ENCODE results near the gene BTBD17. TPM values are rescaled to one million over a fixed set of nuclear protein-coding genes. Genes with fewer than 3 reads are reported as not detected.
"Not testable (repeated sequence)": the region's sequence is repeated elsewhere in the genome, so short reads cannot be mapped to it uniquely, and the experiment has no call there.

BTBD17 gene
- polyA plus RNA-seq (2011; rRNA removed) (not detected in 2 replicates), polyA minus RNA-seq (2011; rRNA and poly(A)+ RNA removed) (not detected in 2 replicates)

GRCh38 chr17:74361230-74362068 is at the start of gene BTBD17:
BTBD17 (minus strand) TSS chr17:74361868; CDS start chr17:74361819, 49 bp downstream.
- no peak for DNase-seq (ENCODE audit: low read depth, low spot score)
- Histone ChIP-seq H3K27me3 (ENCODE audit: control insufficient read depth, insufficient read depth, low read length) (peaks cover 18% of the 10 kb centered on the region), H3K4me3 (ENCODE audit: low read depth, low read length) (no peak within 1 kb of the TSS), H3K27ac (ENCODE audit: low read depth, low read length) (no peak within 1 kb of the TSS), H3K9me3 (ENCODE audit: control insufficient read depth, insufficient read depth, low read length) (no peaks in the 10 kb centered on the region)
- TF ChIP-seq CTCF (IDR thresholded peaks at IDR 0.05; ENCODE audit: low read depth, low read length) = peak; percentile 30
- CTCF ChIA-PET = no interaction called here
- POLR2A ChIA-PET = no interaction called here

GRCh38 chr17:74410001-74410443 is 48.4 kb upstream of the BTBD17 start:
- TF ChIP-seq CTCF (IDR thresholded peaks at IDR 0.05; ENCODE audit: low read depth, low read length) = no peak
- CTCF ChIA-PET = no interaction called here
- Histone ChIP-seq H3K27ac (ENCODE audit: low read depth, low read length) (no peak overlapping the region), H3K9me3 (ENCODE audit: control insufficient read depth, insufficient read depth, low read length) (peaks cover 8% of the 10 kb centered on the region), H3K4me3 (ENCODE audit: low read depth, low read length) (no peak overlapping the region), H3K27me3 (ENCODE audit: control insufficient read depth, insufficient read depth, low read length) (no peaks in the 10 kb centered on the region)
- POLR2A ChIA-PET = no interaction called here
- no peak for DNase-seq (ENCODE audit: low read depth, low spot score)

GRCh38 chr17:74408815-74409214 is 47.1 kb upstream of the BTBD17 start:
- no peaks in the 10 kb centered on the region for H3K27me3 ChIP-seq (ENCODE audit: control insufficient read depth, insufficient read depth, low read length)
- ChIA-PET POLR2A (no interaction called here), CTCF (no interaction called here)
- no peak for DNase-seq (ENCODE audit: low read depth, low spot score)
- H3K4me3 ChIP-seq (ENCODE audit: low read depth, low read length) = no peak overlapping the region
- H3K9me3 ChIP-seq (ENCODE audit: control insufficient read depth, insufficient read depth, low read length) = peaks cover 5% of the 10 kb centered on the region; the same call in 1 of the 2 replicates
- no peak for TF ChIP-seq CTCF (IDR thresholded peaks at IDR 0.05; ENCODE audit: low read depth, low read length)
- H3K27ac ChIP-seq (ENCODE audit: low read depth, low read length) = no peak overlapping the region

- H3K9me3 ChIP-seq (ENCODE audit: control insufficient read depth, insufficient read depth, low read length) = peaks cover 9% of the 10 kb centered on the region; the same call in 1 of the 2 replicates
- H3K27ac ChIP-seq (ENCODE audit: low read depth, low read length) = no peak overlapping the region
- CTCF ChIA-PET = no interaction called here
- DNase-seq (ENCODE audit: low read depth, low spot score) = no peak
- H3K27me3 ChIP-seq (ENCODE audit: control insufficient read depth, insufficient read depth, low read length) = no peaks in the 10 kb centered on the region
- POLR2A ChIA-PET = interaction anchor here (0.6 kb wide), 1 partner anchor 127 kb away, joined by 8 read pairs; no protein-coding TSS in a partner anchor
- no peak overlapping the region for H3K4me3 ChIP-seq (ENCODE audit: low read depth, low read length)
- TF ChIP-seq CTCF (IDR thresholded peaks at IDR 0.05; ENCODE audit: low read depth, low read length) = no peak
Observed at GRCh38 chr17:74408262-74408661, 46.6 kb upstream of the BTBD17 start.

- no peak for DNase-seq (ENCODE audit: low read depth, low spot score)
Observed at GRCh38 chr17:74407384-74407783, 45.7 kb upstream of the BTBD17 start.

GRCh38 chr17:74405311-74405710 is 43.6 kb upstream of the BTBD17 start:
- POLR2A ChIA-PET; CTCF ChIA-PET; H3K27ac ChIP-seq (ENCODE audit: low read depth, low read length); DNase-seq (ENCODE audit: low read depth, low spot score); H3K9me3 ChIP-seq (ENCODE audit: control insufficient read depth, insufficient read depth, low read length); H3K27me3 ChIP-seq (ENCODE audit: control insufficient read depth, insufficient read depth, low read length); H3K4me3 ChIP-seq (ENCODE audit: low read depth, low read length): not testable (repeated sequence)

More at GRCh38 chr17:74407384-74407783, 45.7 kb upstream of the BTBD17 start:
- Histone ChIP-seq H3K27me3 (ENCODE audit: control insufficient read depth, insufficient read depth, low read length) (no peaks in the 10 kb centered on the region), H3K9me3 (ENCODE audit: control insufficient read depth, insufficient read depth, low read length) (peaks cover 4% of the 10 kb centered on the region; the same call in 1 of the 2 replicates), H3K4me3 (ENCODE audit: low read depth, low read length) (no peak overlapping the region), H3K27ac (ENCODE audit: low read depth, low read length) (no peak overlapping the region)
- no peak for TF ChIP-seq CTCF (IDR thresholded peaks at IDR 0.05; ENCODE audit: low read depth, low read length)
- ChIA-PET CTCF (no interaction called here), POLR2A (interaction anchor here (0.6 kb wide), 1 partner anchor 126 kb away, joined by 8 read pairs; no protein-coding TSS in a partner anchor)

Data from AG04450 (cell line).